HepG2 (cell line): Measurements from ENCODE around the gene MAP4K3. TPM values are rescaled to one million over a fixed set of nuclear protein-coding genes. Genes with fewer than 3 reads are reported as not detected.

Experiments
- BORCS8-MEF2B ChIP-seq: sonication (generic); formaldehyde crosslinking; IDR thresholded peaks from 2 replicates; pipeline ENCODE4 v1.8.0; 2022; ENCODE audit warnings: mild to moderate bottlenecking, missing genetic modification reagents
- BRD4 ChIP-seq: sonication (generic); formaldehyde crosslinking; IDR thresholded peaks from 2 replicates; pipeline ENCODE4 v1.4.0; 2020; ENCODE audit warnings: missing genetic modification reagents
- BRF2 ChIP-seq: sonication (generic); formaldehyde crosslinking; IDR thresholded peaks from 2 replicates; pipeline ENCODE4 v1.8.1; 2022; ENCODE audit warnings: mild to moderate bottlenecking, missing genetic modification reagents
- CEBPB ChIP-seq: IDR thresholded peaks from 2 replicates; pipeline ENCODE4 v1.6.1; 2011; ENCODE audit warnings: low read depth, low read length, improper control_type of control experiment, borderline replicate concordance
- EED ChIP-seq: sonication (generic); formaldehyde crosslinking; IDR thresholded peaks from 2 replicates; pipeline ENCODE4 v1.5.0; 2020; ENCODE audit warnings: mild to moderate bottlenecking, missing genetic modification reagents
- HDAC2 ChIP-seq: sonication (generic); formaldehyde crosslinking; IDR thresholded peaks from 2 replicates; pipeline ENCODE4 v1.4.0; 2020; ENCODE audit warnings: missing genetic modification reagents
- HIVEP1 ChIP-seq: sonication (generic); formaldehyde crosslinking; IDR thresholded peaks from 2 replicates; pipeline ENCODE4 v1.4.0; 2020; ENCODE audit warnings: mild to moderate bottlenecking, missing genetic modification reagents
- IKZF5 ChIP-seq: IDR thresholded peaks from 2 replicates; pipeline ENCODE4 v1.6.1; 2018; ENCODE audit warnings: missing genetic modification reagents, mild to moderate bottlenecking, missing compliant biosample characterization
- KDM5B ChIP-seq: sonication (generic); formaldehyde crosslinking; IDR thresholded peaks from 2 replicates; pipeline ENCODE4 v1.4.0; 2020; ENCODE audit warnings: missing genetic modification reagents, mild to moderate bottlenecking, borderline replicate concordance
- MAFK ChIP-seq, 2 experiments: IDR thresholded peaks in 1 of 2; conservative IDR thresholded peaks in 1 of 2; 2 replicates each; pipeline ENCODE4 v1.6.1; 2011; ENCODE audit warnings: improper control_type of control experiment in 2 of 2, low read length in 2 of 2
- MIER3 ChIP-seq: IDR thresholded peaks from 2 replicates; pipeline ENCODE4 v1.6.1; 2016; ENCODE audit warnings: missing compliant biosample characterization, borderline replicate concordance
- MTERF4 ChIP-seq: sonication (generic); formaldehyde crosslinking; IDR thresholded peaks from 2 replicates; pipeline ENCODE4 v1.8.0; 2023; ENCODE audit warnings: mild to moderate bottlenecking, missing genetic modification reagents
- NONO ChIP-seq, 2 experiments: fragments of 450-650 bp in 1 of 2; sonication (generic) in 1 of 2; formaldehyde crosslinking in 1 of 2; IDR thresholded peaks in 1 of 2; conservative IDR thresholded peaks in 1 of 2; 2 replicates each; pipeline versions ENCODE4 v1.6.1 to v1.8.0; 2017 to 2022; ENCODE audit warnings: mild to moderate bottlenecking in 1 of 2, missing genetic modification reagents in 1 of 2, moderate library complexity in 1 of 2
- SP140L ChIP-seq: sonication (generic); formaldehyde crosslinking; IDR thresholded peaks from 2 replicates; pipeline ENCODE4 v1.4.0; 2020; ENCODE audit warnings: missing genetic modification reagents, borderline replicate concordance
- SP5 ChIP-seq: IDR thresholded peaks from 2 replicates; pipeline ENCODE4 v1.6.1; 2016; ENCODE audit warnings: low read depth, borderline replicate concordance
- STAG1 ChIP-seq: sonication (generic); formaldehyde crosslinking; IDR thresholded peaks from 2 replicates; pipeline ENCODE4 v1.4.0; 2020; ENCODE audit warnings: missing genetic modification reagents
- ZMYM4 ChIP-seq: sonication (generic); formaldehyde crosslinking; IDR thresholded peaks from 2 replicates; pipeline ENCODE4 v1.8.1; 2023; ENCODE audit warnings: mild to moderate bottlenecking, missing genetic modification reagents
- ZNF382 ChIP-seq: sonication (generic); formaldehyde crosslinking; IDR thresholded peaks from 2 replicates; pipeline ENCODE4 v1.5.0; 2020; ENCODE audit warnings: missing genetic modification reagents, mild to moderate bottlenecking, borderline replicate concordance
- ZNF501 ChIP-seq: sonication (generic); formaldehyde crosslinking; IDR thresholded peaks from 2 replicates; pipeline ENCODE4 v1.5.1; 2020; ENCODE audit warnings: mild to moderate bottlenecking, moderate library complexity, missing genetic modification reagents
- ZNF740 ChIP-seq: sonication (generic); formaldehyde crosslinking; IDR thresholded peaks from 2 replicates; pipeline ENCODE4 v1.4.0; 2020; ENCODE audit warnings: missing genetic modification reagents
- polyA plus RNA-seq, 8 experiments: library from polyadenylated mRNA; depleted of rRNA in 3 of 8; stranded (reverse) in 7 of 8; unstranded in 1 of 8; fragments of >200 nt; fragmentation: Illumina TruSeq in 4 of 8; extraction: Trizol in 4 of 8; gene quantifications; 2 replicates each; pipeline versions ENCODE4 v1.2.1 to v1.2.3, GENCODE V29; 2011 to 2016; ENCODE audit warnings: low read depth in 4 of 8, missing spikeins in 1 of 8, mixed read lengths in 1 of 8; ENCODE audit not compliant: insufficient read depth in 1 of 8
- total RNA-seq, 5 experiments: library from RNA; depleted of rRNA; stranded (reverse); fragments of >200 nt; fragmentation: Illumina TruSeq; extraction: Trizol; gene quantifications; 2 replicates each; pipeline ENCODE4 v1.2.3, GENCODE V29; 2016; ENCODE audit warnings: low read depth in 1 of 5
- TF ChIP-seq, protein P1 (sequence below): sonication (generic); formaldehyde crosslinking; IDR thresholded peaks from 2 replicates; pipeline ENCODE4 v1.4.0; 2020; ENCODE audit warnings: missing genetic modification reagents, mild to moderate bottlenecking, borderline replicate concordance
- TF ChIP-seq, protein P2 (sequence below): sonication (generic); formaldehyde crosslinking; IDR thresholded peaks from 2 replicates; pipeline ENCODE4 v1.9.0; 2022; ENCODE audit warnings: missing genetic modification reagents, mild to moderate bottlenecking, borderline replicate concordance

Gene MAP4K3
- total and polyA plus RNA-seq, 2 of the 13 experiments (the other 11 are each of a cell fraction or from before 2014, with no cell fraction given), result 45.9 to 53.2 TPM

- TF ChIP-seq EED (CRISPR knock-in tag) (0 out of 2 replicates have a peak, but pooled peaks have one; percentile 9), SP5 (CRISPR knock-in tag) (peak; percentile 30; the same call in 1 of the 2 replicates), CEBPB (no peak), SP140L (CRISPR knock-in tag) (peak; percentile 45; the same call in 1 of the 2 replicates), BORCS8-MEF2B (CRISPR knock-in tag) (peak; percentile 40; the same call in 1 of the 2 replicates), BRD4 (CRISPR knock-in tag) (no peak), ZNF501 (CRISPR knock-in tag) (peak; percentile 75), MTERF4 (peak; percentile 87; the same call in 1 of the 2 replicates), STAG1 (CRISPR knock-in tag) (peak; percentile 90), MIER3 (CRISPR knock-in tag) (0 out of 2 replicates have a peak, but pooled peaks have one; percentile 12), ZMYM4 (CRISPR knock-in tag) (0 out of 2 replicates have a peak, but pooled peaks have one; percentile 35), MAFK (conservative IDR thresholded peaks at IDR 0.05 in 1 of 2, IDR thresholded peaks at IDR 0.05 in 1 of 2; ENCODE audit: low read length in 2 of 2) (peak in 1 of 2 experiments; percentile 46; a peak in 2 of 4 replicates), HIVEP1 (CRISPR knock-in tag) (no peak), KDM5B (0 out of 2 replicates have a peak, but pooled peaks have one; percentile 19), IKZF5 (peak; percentile 41; the same call in 1 of the 2 replicates), HDAC2 (peak; percentile 58), ZNF382 (no peak), BRF2 (CRISPR knock-in tag) (0 out of 2 replicates have a peak, but pooled peaks have one; percentile 28), ZNF740 (CRISPR knock-in tag) (no peak), NONO (IDR thresholded peaks at IDR 0.05) (no peak), NONO (CRISPR knock-in tag; conservative IDR thresholded peaks at IDR 0.05) (0 out of 2 replicates have a peak, but pooled peaks have one; percentile 25)
- TF ChIP-seq, protein P1, sequence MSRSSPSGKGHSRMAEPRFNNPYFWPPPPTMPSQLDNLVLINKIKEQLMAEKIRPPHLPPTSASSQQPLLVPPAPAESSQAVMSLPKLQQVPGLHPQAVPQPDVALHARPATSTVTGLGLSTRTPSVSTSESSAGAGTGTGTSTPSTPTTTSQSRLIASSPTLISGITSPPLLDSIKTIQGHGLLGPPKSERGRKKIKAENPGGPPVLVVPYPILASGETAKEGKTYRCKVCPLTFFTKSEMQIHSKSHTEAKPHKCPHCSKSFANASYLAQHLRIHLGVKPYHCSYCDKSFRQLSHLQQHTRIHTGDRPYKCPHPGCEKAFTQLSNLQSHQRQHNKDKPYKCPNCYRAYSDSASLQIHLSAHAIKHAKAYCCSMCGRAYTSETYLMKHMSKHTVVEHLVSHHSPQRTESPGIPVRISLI (CRISPR knock-in tag), result peak; percentile 91
- TF ChIP-seq, protein P2, sequence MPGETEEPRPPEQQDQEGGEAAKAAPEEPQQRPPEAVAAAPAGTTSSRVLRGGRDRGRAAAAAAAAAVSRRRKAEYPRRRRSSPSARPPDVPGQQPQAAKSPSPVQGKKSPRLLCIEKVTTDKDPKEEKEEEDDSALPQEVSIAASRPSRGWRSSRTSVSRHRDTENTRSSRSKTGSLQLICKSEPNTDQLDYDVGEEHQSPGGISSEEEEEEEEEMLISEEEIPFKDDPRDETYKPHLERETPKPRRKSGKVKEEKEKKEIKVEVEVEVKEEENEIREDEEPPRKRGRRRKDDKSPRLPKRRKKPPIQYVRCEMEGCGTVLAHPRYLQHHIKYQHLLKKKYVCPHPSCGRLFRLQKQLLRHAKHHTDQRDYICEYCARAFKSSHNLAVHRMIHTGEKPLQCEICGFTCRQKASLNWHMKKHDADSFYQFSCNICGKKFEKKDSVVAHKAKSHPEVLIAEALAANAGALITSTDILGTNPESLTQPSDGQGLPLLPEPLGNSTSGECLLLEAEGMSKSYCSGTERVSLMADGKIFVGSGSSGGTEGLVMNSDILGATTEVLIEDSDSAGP (CRISPR knock-in tag), result peak; percentile 61; the same call in 1 of the 2 replicates
These were observed 209.3 kb downstream of the MAP4K3 start (continued) for GRCh38 chr2:39227628-39228412.
